ENCODE results near the gene ALDH3B2. TPM values are rescaled to one million over a fixed set of nuclear protein-coding genes. Genes with fewer than 3 reads are reported as not detected.

Gene ALDH3B2
- total RNA-seq, 4 donors from 2014 or later = not detected

DNA sequence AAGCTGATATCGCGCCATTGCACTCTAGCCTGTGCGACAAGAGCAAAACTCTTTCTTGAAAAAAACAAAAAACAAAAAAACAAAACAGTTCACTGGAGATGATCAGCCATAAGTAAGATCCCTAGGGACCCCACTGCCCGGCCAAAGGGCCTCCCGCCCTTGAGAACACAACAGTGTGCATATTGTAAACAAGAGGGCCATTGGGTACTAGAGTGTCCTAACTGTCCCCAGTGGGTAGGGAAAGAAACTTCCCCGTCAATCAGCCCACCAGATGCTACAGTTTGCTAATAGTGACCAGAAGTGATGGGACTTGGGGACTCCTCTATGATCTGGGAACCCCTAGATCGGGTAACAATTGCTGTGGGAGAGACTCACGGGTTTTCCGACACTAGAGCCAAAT lies 20.2 kb downstream of the ALDH3B2 start:
- Histone ChIP-seq H3K4me1 (peaks cover 0 to 10% (median 2%) of the 10 kb centered on the region in 4 donors), H3K27ac (no peak overlapping the region), H3K27me3 (no peaks in the 10 kb centered on the region), H3K4me3 (no peak overlapping the region), H3K36me3 (no peaks in the 10 kb centered on the region), H3K9me3 (no peaks in the 10 kb centered on the region)
- DNase-seq (ENCODE audit: low spot score in 2 of 2) = no peak
- WGBS, 2 donors = 70 to 77% methylated on average over 9 of the region's 9 CpGs
- TF ChIP-seq, protein P1, sequence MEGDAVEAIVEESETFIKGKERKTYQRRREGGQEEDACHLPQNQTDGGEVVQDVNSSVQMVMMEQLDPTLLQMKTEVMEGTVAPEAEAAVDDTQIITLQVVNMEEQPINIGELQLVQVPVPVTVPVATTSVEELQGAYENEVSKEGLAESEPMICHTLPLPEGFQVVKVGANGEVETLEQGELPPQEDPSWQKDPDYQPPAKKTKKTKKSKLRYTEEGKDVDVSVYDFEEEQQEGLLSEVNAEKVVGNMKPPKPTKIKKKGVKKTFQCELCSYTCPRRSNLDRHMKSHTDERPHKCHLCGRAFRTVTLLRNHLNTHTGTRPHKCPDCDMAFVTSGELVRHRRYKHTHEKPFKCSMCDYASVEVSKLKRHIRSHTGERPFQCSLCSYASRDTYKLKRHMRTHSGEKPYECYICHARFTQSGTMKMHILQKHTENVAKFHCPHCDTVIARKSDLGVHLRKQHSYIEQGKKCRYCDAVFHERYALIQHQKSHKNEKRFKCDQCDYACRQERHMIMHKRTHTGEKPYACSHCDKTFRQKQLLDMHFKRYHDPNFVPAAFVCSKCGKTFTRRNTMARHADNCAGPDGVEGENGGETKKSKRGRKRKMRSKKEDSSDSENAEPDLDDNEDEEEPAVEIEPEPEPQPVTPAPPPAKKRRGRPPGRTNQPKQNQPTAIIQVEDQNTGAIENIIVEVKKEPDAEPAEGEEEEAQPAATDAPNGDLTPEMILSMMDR (IDR thresholded peaks at IDR 0.05) = no peak
- TF ChIP-seq EP300 (IDR thresholded peaks at IDR 0.05) = no peak

DNA sequence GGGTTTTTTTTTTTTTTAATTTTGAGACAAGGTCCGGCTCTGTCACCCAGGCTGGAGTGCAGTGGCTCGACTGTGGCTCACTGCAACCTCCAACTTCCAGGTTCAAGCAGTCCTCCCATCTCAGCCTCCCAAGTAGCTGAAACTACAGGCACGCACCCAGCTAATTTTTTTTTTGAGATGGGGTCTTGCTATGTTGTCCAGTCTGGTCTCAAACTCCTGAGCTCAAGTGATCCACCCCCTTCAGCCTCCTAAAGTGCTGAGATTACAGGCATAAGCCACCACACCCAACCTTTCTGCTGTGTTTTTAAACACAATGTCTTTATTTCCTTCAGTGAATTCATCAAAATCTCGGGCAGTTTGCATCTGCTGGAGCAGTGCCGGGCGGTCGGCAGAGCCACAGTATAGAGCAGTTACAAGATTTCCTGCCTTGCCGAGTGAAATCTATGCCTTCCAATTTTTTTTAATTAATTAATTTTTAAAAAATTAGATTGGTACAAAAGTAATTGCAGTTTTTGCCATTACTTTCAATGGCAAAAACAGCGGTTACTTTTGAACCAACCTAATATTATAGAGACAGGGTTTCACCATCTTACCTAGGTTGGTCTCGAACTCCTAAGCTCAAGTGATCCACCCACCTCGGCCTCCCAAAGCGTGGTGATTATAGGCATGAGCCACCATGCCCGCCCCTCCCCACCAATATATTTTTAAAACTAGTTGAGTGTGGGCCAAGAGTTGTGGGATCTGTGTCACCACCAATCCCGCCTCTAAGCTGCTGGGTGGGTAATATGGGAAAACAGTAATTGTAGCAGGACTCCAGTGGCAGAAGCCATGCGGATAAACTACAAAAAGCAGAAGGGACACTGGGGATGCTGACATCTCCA lies 21.2 kb downstream of the ALDH3B2 start:
- Histone ChIP-seq H3K27me3 (no peaks in the 10 kb centered on the region), H3K4me3 (no peak overlapping the region), H3K9me3 (no peaks in the 10 kb centered on the region), H3K36me3 (no peaks in the 10 kb centered on the region), H3K27ac (no peak overlapping the region), H3K4me1 (peaks cover 0 to 12% (median 2%) of the 10 kb centered on the region in 4 donors)
- 79% methylated on average over 15 of the region's 15 CpGs for WGBS, 2 donors
- DNase-seq (ENCODE audit: low spot score in 2 of 2) = no peak
- TF ChIP-seq, protein P1 (IDR thresholded peaks at IDR 0.05) = no peak
- TF ChIP-seq EP300 (IDR thresholded peaks at IDR 0.05) (no peak), POLR2A (IDR thresholded peaks at IDR 0.05) (no peak)

DNA sequence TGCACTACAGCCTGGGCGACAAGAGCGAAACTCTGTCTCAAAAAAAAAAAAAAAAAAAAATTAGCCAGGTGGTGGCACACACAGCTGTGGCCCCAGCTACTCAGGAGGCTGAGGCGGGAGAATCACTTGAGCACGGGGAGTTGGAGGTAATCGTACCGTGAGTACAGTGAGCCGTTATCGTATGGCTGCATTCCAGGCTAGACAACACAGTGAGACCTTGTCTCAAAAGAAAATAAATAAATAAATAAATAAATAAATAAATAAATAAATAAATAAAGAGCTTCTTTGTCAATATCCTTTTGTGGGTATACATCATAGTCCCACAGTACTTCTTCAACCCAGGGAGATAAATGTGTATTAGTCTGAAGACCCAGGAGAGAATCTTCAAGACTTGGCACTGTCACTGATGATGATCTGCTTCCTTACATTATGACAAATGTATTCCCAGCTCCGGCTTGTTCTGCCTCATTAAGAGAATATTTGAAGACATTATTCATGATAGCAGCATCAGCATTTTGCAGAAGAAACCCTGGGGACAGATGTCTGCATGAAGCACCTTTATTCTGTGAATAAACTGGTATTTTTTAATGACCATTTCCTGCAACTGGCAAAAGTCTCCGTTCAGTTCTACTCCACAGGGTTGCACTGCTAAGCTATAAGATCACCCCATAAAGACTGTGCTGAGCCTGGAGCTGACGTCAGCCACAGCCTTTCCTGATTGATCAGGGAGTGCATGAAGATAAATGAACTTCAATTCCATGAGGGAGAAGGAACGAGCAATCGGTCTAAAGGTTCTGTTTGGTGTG lies 22.2 kb downstream of the ALDH3B2 start:
- WGBS, 2 donors = 27 to 37% methylated on average over 13 of the region's 13 CpGs
- Histone ChIP-seq H3K27ac (no peak overlapping the region), H3K4me3 (no peak overlapping the region), H3K4me1 (peaks cover 0 to 20% (median 2%) of the 10 kb centered on the region in 4 donors), H3K27me3 (no peaks in the 10 kb centered on the region), H3K36me3 (no peaks in the 10 kb centered on the region), H3K9me3 (no peaks in the 10 kb centered on the region)
- TF ChIP-seq EP300 (IDR thresholded peaks at IDR 0.05) = no peak
- TF ChIP-seq, protein P1 (IDR thresholded peaks at IDR 0.05) = no peak
- no peak for TF ChIP-seq POLR2A (IDR thresholded peaks at IDR 0.05)
- no peak for DNase-seq (ENCODE audit: low spot score in 2 of 2)

- Histone ChIP-seq H3K27me3 (peaks cover 0 to 5% of the 10 kb centered on the region in 2 donors), H3K36me3 (no peaks in the 10 kb centered on the region), H3K9me3 (no peaks in the 10 kb centered on the region), H3K4me1 (peaks cover 0 to 28% (median 2%) of the 10 kb centered on the region in 4 donors), H3K4me3 (peak overlapping the region in 3 of 4 donors; percentile 35 to 46 (median 40)), H3K27ac (peak overlapping the region in 1 of 4 donors; percentile 75)
- TF ChIP-seq, protein P1 (IDR thresholded peaks at IDR 0.05) = no peak
- TF ChIP-seq EP300 (IDR thresholded peaks at IDR 0.05) (no peak), POLR2A (IDR thresholded peaks at IDR 0.05) (no peak)
- no peak for DNase-seq (ENCODE audit: low spot score in 2 of 2)
- 76 to 83% methylated on average over 22 of the region's 22 CpGs for WGBS, 2 donors
Observed at GRCh38 chr11:67649634-67650510, 24.6 kb downstream of the ALDH3B2 start.

Data from tibial nerve (tissue), 4 donors.